ENCODE data around the gene IPO13. TPM values are rescaled to one million over a fixed set of nuclear protein-coding genes. Genes with fewer than 3 reads are reported as not detected.

Gene IPO13
- total RNA-seq, 2 experiments from 2014 or later: 16.2 to 16.5 TPM

- peak; percentile 72 for ATAC-seq
- H3K4me1 Mint-ChIP-seq (ENCODE audit: low read depth): peaks cover 48% of the 10 kb centered on the region
- DNase-seq: peak; percentile 98
- H3K36me3 Mint-ChIP-seq (ENCODE audit: low read depth): peaks cover 48% of the 10 kb centered on the region
- peak within 1 kb of the TSS; percentile 90 for H3K27ac Mint-ChIP-seq
- H3K9me3 Mint-ChIP-seq: no peaks in the 10 kb centered on the region
- TF ChIP-seq, protein P1, sequence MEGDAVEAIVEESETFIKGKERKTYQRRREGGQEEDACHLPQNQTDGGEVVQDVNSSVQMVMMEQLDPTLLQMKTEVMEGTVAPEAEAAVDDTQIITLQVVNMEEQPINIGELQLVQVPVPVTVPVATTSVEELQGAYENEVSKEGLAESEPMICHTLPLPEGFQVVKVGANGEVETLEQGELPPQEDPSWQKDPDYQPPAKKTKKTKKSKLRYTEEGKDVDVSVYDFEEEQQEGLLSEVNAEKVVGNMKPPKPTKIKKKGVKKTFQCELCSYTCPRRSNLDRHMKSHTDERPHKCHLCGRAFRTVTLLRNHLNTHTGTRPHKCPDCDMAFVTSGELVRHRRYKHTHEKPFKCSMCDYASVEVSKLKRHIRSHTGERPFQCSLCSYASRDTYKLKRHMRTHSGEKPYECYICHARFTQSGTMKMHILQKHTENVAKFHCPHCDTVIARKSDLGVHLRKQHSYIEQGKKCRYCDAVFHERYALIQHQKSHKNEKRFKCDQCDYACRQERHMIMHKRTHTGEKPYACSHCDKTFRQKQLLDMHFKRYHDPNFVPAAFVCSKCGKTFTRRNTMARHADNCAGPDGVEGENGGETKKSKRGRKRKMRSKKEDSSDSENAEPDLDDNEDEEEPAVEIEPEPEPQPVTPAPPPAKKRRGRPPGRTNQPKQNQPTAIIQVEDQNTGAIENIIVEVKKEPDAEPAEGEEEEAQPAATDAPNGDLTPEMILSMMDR (IDR thresholded peaks at IDR 0.05): no peak
- ChIA-PET POLR2A (interaction anchor here (1.0 to 3.2 kb wide), 12 partner anchors 11 to 69 kb away, joined by 3 to 13 read pairs (median 5); partner anchors contain the start of genes CCDC24 and SLC6A9), CTCF (interaction anchor here (0.9 to 4.2 kb wide), 12 partner anchors 15 to 73 kb away, joined by 3 to 20 read pairs (median 5); partner anchors contain the start of gene IPO13)
- no peaks in the 10 kb centered on the region for H3K27me3 Mint-ChIP-seq
- intact Hi-C loops (cut with micrococcal nuclease): no loop called here
- H3K4me3 Mint-ChIP-seq: peak within 1 kb of the TSS; percentile 90
Measured at GRCh38 chr1:43974443-43975248, 27.9 kb downstream of the IPO13 start, which contains the start of gene ATP6V0B. ATP6V0B (plus strand) TSS chr1:43974960; CDS start chr1:43975041, 81 bp downstream.

DNA sequence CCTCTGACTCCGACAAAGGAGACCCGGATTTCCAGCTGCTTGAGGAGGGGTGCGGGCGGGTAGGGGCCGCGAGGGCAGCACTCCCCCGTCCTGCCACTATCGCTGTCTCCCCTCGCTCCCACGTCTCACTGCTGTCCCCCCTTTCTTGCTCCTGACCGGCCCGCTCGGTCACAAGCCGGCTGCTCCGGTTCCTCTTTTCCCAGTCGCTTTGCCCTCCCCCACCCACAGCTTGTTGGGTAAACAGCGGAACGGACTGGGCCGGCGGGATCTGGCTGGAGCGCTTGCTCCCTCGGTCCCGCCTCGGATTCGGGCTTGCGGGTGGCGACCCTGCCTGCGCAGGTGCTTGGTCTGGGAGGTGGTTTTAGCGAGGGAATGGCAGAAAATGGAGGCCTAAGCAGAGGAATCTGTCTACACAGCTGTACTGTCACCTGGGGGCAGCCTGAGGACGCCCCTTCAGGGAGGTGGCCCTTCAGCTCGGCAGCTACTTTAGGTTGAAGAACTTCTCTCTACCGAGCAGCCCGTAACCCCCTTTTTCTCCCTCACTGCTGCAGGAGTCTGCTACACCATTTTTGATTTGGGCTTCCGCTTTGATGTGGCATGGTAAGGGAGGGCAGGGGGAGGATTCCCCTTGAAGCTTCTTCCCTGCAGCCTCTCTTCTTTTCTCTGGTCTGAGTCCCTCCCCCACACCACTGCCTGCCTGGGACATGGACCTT lies 28.7 kb downstream of the IPO13 start:
- H3K27ac Mint-ChIP-seq: peak overlapping the region; percentile 79
- H3K27me3 Mint-ChIP-seq: no peaks in the 10 kb centered on the region
- peak overlapping the region; percentile 90 for H3K4me3 Mint-ChIP-seq
- POLR2A ChIA-PET: interaction anchor here (1.0 to 3.2 kb wide), 11 partner anchors 10 to 68 kb away, joined by 3 to 13 read pairs (median 6); partner anchors contain the start of genes CCDC24 and SLC6A9
- H3K9me3 Mint-ChIP-seq: no peaks in the 10 kb centered on the region
- TF ChIP-seq, protein P1 (IDR thresholded peaks at IDR 0.05): no peak
- peaks cover 50% of the 10 kb centered on the region for H3K4me1 Mint-ChIP-seq (ENCODE audit: low read depth)
- H3K36me3 Mint-ChIP-seq (ENCODE audit: low read depth): peaks cover 51% of the 10 kb centered on the region
- CTCF ChIA-PET: interaction anchor here (0.9 to 4.2 kb wide), 12 partner anchors 15 to 73 kb away, joined by 3 to 20 read pairs (median 5); partner anchors contain the start of gene IPO13
- intact Hi-C loops (cut with micrococcal nuclease): no loop called here
- ATAC-seq (peak; percentile 10), DNase-seq (peak; percentile 43)

GRCh38 chr1:43976045-43976444 lies 29.3 kb downstream of the IPO13 start:
- Mint-ChIP-seq H3K9me3 (no peaks in the 10 kb centered on the region), H3K27ac (peak overlapping the region; percentile 79), H3K27me3 (no peaks in the 10 kb centered on the region), H3K4me3 (peak overlapping the region; percentile 90), H3K4me1 (ENCODE audit: low read depth) (peaks cover 50% of the 10 kb centered on the region), H3K36me3 (ENCODE audit: low read depth) (peaks cover 55% of the 10 kb centered on the region)
- DNase-seq (peak; percentile 15), ATAC-seq (no peak)
- intact Hi-C loops (cut with micrococcal nuclease): no loop called here
- CTCF ChIA-PET: interaction anchor here (1.2 to 4.2 kb wide), 10 partner anchors 14 to 72 kb away, joined by 3 to 20 read pairs (median 5); partner anchors contain the start of gene IPO13
- TF ChIP-seq, protein P1 (IDR thresholded peaks at IDR 0.05): no peak
- POLR2A ChIA-PET: interaction anchor here (1.4 to 3.2 kb wide), 4 partner anchors 12 to 55 kb away, joined by 4 to 13 read pairs (median 9); partner anchors contain the start of genes CCDC24 and SLC6A9

- Mint-ChIP-seq H3K27ac (no peak overlapping the region), H3K36me3 (ENCODE audit: low read depth) (peaks cover 53% of the 10 kb centered on the region), H3K9me3 (no peaks in the 10 kb centered on the region), H3K4me1 (ENCODE audit: low read depth) (peaks cover 47% of the 10 kb centered on the region), H3K27me3 (no peaks in the 10 kb centered on the region), H3K4me3 (peak overlapping the region; percentile 90)
- CTCF ChIA-PET: interaction anchor here (1.4 to 4.2 kb wide), 5 partner anchors 13 to 71 kb away, joined by 3 to 20 read pairs (median 7); no protein-coding TSS in a partner anchor
- ATAC-seq (no peak), DNase-seq (no peak)
- TF ChIP-seq, protein P1 (IDR thresholded peaks at IDR 0.05): no peak
- POLR2A ChIA-PET: interaction anchor here (1.3 kb wide), 1 partner anchor 10 kb away, joined by 3 read pairs; no protein-coding TSS in a partner anchor
- intact Hi-C loops (cut with micrococcal nuclease): no loop called here
Measured at GRCh38 chr1:43976890-43977289, 30.1 kb downstream of the IPO13 start.
